ENCODE data around the gene SGF29.

GRCh38 chr16:28526201-28527099 lies 27.3 kb upstream of the SGF29 start:
- TF ChIP-seq, protein P1, sequence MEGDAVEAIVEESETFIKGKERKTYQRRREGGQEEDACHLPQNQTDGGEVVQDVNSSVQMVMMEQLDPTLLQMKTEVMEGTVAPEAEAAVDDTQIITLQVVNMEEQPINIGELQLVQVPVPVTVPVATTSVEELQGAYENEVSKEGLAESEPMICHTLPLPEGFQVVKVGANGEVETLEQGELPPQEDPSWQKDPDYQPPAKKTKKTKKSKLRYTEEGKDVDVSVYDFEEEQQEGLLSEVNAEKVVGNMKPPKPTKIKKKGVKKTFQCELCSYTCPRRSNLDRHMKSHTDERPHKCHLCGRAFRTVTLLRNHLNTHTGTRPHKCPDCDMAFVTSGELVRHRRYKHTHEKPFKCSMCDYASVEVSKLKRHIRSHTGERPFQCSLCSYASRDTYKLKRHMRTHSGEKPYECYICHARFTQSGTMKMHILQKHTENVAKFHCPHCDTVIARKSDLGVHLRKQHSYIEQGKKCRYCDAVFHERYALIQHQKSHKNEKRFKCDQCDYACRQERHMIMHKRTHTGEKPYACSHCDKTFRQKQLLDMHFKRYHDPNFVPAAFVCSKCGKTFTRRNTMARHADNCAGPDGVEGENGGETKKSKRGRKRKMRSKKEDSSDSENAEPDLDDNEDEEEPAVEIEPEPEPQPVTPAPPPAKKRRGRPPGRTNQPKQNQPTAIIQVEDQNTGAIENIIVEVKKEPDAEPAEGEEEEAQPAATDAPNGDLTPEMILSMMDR (IDR thresholded peaks at IDR 0.05; ENCODE audit: low read length): no peak
- TF ChIP-seq EZH2 (optimal IDR thresholded peaks at IDR 0.05; ENCODE audit: low read depth, low read length): no peak
